Kidney tubule cell (primary cell): ENCODE results near the gene DDAH1.
A peak's percentile ranks its signal among the peaks of the same experiment; 100 is the strongest.
"Not testable (repeated sequence)": the region's sequence is repeated elsewhere in the genome, so short reads cannot be mapped to it uniquely, and the experiment has no call there.

Experiments
- DNase-seq: peaks from one replicate; pipeline ENCODE4 v3.0.0-alpha.2; 2018; ENCODE audit warnings: low spot score

The DDAH1 gene

DNA sequence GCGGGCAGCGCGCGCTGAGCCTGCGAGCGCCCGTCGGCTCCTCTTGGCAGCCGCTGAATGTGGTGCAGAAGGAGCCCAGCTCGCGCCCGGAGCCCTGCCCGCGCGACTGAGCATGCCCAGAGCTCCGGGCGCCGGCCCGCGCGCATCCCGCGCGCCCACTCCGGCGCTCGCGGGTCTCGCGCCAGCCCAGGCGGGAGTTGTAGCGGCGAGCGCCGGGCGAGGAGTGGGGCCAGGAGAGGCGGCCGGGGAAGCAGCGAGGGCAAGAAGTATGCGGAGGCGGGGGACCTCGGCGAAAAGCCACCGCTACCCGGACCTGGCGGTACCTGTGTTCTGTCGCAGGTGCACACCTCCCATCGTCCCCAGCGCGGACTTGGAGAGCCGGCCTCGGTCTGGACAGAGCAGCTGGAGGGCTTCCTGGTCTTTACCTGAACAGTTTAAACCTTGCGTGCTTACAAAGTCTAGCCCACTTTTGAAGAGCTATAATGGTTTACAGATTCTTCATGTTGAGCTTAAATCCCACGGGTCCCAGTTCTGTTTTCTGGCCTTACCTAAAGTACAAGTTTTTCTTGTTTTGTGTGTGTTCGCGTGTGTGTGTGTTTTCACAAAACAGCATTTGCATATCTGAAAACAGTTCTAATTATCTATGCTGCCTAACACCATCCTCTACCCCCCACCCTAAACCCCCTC lies at the start of gene DDAH1:
DDAH1 (minus strand) TSS at position 61 of the 687 bp plus-strand sequence. CDS start 114 bp downstream, outside the sequence.
- peak; percentile 80 for DNase-seq

GRCh38 chr1:85513998-85514397 lies 49.0 kb upstream of the DDAH1 start:
- not testable (repeated sequence) for DNase-seq

- DNase-seq, result peak; percentile 5
These were observed 39.5 kb upstream of the DDAH1 start for GRCh38 chr1:85504417-85504816.

GRCh38 chr1:85502625-85503083 lies 37.7 kb upstream of the DDAH1 start:
- peak; percentile 70 for DNase-seq

DNA sequence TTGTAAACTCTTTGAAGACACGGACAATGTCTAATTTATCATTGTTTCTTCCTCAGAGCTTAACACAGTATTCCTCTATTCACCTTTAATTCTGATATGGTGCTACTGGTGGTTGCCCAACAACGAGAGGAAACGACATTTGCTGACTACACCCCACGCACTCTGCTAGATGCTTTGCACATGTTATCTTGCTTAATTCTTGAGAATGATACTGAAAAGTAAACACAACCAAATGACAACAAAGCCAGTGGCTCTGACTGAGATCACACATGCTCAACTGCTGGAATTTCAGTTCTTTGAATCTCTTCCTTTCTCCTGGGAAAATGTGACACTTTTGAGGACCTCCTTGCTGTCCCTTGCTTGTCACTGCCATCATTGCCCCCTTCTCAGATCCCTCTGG lies 37.2 kb upstream of the DDAH1 start:
- DNase-seq, result no peak

DNA sequence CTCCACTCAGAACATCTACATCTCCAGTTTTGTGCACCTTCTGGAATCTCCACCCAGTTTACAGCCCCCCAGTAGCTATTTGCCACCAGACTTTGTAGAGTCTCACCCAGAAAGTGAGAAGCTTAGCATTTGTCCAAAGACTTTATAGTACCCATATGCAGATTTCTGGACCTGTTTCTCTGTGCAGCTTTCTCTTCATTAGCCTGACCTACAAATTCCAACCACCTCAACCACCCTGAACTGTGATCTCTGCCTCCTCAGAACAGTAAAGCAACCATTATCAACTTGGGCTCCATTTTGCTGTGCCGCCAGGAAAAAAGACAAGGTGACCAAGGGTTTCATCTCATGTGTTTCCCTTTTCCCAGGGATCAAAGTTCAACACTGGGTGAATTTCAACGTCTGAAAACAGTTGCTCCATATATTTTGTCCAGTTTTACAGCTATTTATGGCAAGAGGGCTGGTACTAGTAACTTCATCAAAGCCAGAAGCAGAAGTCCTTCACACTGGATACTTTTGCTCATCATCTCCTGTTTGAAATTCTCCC lies 36.5 kb upstream of the DDAH1 start:
- DNase-seq, result no peak

- peak; percentile 55 for DNase-seq
These were observed 32.1 kb upstream of the DDAH1 start for GRCh38 chr1:85496941-85497582.

GRCh38 chr1:85495556-85495955 lies 30.6 kb upstream of the DDAH1 start:
- peak; percentile 94 for DNase-seq

DNA sequence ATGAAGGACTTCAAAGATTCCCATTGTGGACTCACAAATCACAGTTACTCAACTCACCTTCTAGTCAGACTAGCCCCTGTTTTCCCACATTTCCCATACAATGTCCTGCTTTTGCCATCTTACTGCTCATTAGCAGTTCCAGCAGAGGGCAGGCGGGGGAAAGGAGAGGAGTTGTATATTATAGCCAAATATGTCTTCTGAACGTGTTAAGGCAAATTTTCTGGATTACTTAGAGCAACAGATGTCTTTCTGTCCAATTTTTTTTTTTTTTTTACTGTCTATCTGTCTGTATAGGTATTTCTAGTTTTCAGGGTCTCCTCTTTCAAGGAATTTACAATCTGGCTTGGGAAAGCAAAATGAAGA lies 29.9 kb upstream of the DDAH1 start:
- DNase-seq, result peak; percentile 28

- DNase-seq, result no peak
These were observed 29.3 kb upstream of the DDAH1 start for GRCh38 chr1:85494074-85494903.

GRCh38 chr1:85490270-85490985 lies 25.5 kb upstream of the DDAH1 start:
- no peak for DNase-seq

- DNase-seq, result no peak
These were observed 23.2 kb upstream of the DDAH1 start for GRCh38 chr1:85488126-85488525.

- DNase-seq, result no peak
These were observed 20.6 kb upstream of the DDAH1 start for GRCh38 chr1:85485516-85485915.

DNA sequence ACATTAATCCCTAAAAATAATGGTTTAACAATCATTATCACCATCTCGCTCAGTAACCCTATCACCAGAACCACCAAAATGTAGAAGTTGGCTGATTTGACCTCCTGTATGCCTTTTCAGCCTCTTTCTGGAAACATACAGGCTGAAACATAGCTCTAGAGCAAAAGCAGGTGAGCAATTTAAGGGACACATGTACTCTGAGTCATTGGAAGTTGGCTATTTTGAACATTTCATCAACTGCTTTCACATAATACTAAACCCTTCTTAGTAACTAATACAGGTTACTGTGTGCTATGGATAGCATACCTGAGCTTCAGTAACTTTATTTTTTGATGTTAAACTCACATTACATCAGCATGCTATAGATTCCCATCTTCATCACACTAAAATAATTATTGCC lies 19.8 kb upstream of the DDAH1 start:
- DNase-seq, result peak; percentile 50

- peak; percentile 65 for DNase-seq
These were observed 19.3 kb upstream of the DDAH1 start for GRCh38 chr1:85484264-85484663.

GRCh38 chr1:85481688-85482087 lies 16.7 kb upstream of the DDAH1 start:
- no peak for DNase-seq

- no peak for DNase-seq
These were observed 15.6 kb upstream of the DDAH1 start for GRCh38 chr1:85480566-85480965.

GRCh38 chr1:85479491-85479890 lies 14.5 kb upstream of the DDAH1 start:
- no peak for DNase-seq

- DNase-seq, result no peak
These were observed 13.4 kb upstream of the DDAH1 start for GRCh38 chr1:85478366-85478765.

DNA sequence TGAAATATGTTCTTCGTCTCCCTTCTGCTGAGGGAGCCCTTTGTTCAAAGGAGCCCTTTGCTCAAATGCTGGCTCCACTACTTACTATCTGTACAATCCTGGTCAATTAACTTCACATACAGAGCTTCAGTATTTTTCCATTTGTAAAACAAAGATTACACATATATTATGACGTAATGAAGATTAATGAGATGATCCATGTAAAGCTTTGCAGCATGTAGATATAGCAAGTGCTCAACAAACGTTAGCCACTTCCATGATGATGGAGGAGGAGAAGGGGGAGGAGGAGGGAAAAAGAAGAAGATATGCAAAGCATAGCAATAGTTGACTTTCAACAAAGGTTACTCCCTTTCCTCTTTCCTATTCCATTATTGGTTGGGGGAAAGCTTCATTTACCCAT lies 10.1 kb upstream of the DDAH1 start:
- DNase-seq, result no peak

DNA sequence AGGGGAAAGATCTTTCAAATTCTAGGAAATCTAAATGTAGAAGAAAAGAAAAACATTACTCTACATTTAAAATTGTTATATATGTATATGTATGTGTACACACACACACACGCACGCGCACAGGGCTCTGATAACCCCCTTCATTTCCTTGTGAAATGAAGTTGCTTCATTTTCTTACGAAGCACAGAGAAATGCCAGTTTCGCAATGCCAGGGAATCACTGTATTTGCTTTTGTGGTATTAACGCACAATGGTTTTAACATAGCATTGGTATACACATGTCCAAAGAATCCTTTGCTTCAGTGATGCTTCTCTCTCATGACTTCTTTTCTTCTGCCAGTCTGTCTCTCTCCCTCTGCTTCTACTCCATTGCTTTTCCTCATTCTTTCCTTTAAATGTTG lies 8.4 kb upstream of the DDAH1 start:
- DNase-seq, result no peak

DNA sequence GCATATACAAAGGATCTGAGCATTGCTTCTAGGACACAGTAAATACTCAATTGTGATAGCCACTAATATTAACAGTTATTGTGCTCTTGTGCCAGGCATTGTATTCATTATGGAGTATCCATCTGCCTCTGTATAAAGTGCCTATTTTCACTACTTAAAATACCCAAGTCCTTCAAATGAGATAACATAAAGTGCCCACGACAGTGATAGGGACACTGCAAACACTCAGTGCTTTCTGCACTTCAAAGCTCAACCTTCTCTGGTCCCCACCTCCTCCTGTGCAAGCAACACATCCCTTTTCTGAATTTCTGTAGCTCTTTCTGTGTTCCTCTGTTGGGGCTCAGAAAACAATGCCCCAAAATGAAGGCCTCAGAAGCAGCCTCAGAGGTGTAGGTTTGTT lies 6.6 kb upstream of the DDAH1 start:
- no peak for DNase-seq
